Activated CD8-positive, alpha-beta memory T cell treated with anti-CD3 and anti-CD28 coated beads, Interleukin-2, amount 10 ng/mL, durations not matched to agents 7 days and 5 days (primary cell): ENCODE measurements around the gene PLPPR5. TPM values are rescaled to one million over a fixed set of nuclear protein-coding genes. Genes with fewer than 3 reads are reported as not detected.

ENCODE experiments used
- ATAC-seq: fragments of 150-1000 bp; cut with Tn5 transposase; one replicate; pipeline ENCODE4 v1.10.0; 2021; ENCODE audit warnings: moderate library complexity
- CTCF ChIA-PET: fragments of 350-600 bp; sonication (Branson Sonifier 250); formaldehyde crosslinking; loops from one replicate; lab custom pipeline; 2021; ENCODE audit warnings: antibody characterized with exemption; lab: Charles Lee
- DNase-seq: peaks from one replicate; pipeline ENCODE4 v3.0.0-alpha.2; 2020
- H3K27ac Mint-ChIP-seq: one replicate; pipeline ENCODE4 v1.8.0; 2021; ENCODE audit warnings: mild to moderate bottlenecking, mixed read lengths
- H3K27me3 Mint-ChIP-seq: one replicate; pipeline ENCODE4 v1.8.0; 2021; ENCODE audit warnings: mixed read lengths
- H3K36me3 Mint-ChIP-seq: one replicate; pipeline ENCODE4 v1.8.0; 2021; ENCODE audit warnings: mild to moderate bottlenecking, mixed read lengths
- H3K4me1 Mint-ChIP-seq: one replicate; pipeline ENCODE4 v1.8.0; 2021; ENCODE audit warnings: mixed read lengths
- H3K4me3 Mint-ChIP-seq: one replicate; pipeline ENCODE4 v1.8.0; 2021; ENCODE audit warnings: mild to moderate bottlenecking, moderate library complexity, mixed read lengths
- H3K9me3 Mint-ChIP-seq: one replicate; pipeline ENCODE4 v1.8.0; 2022; ENCODE audit warnings: low read depth, mixed read lengths
- total RNA-seq, 2 experiments: library from RNA; stranded (reverse); gene quantifications; one replicate each; pipeline ENCODE4 v1.2.3, GENCODE V29; 2021

PLPPR5 gene
- total RNA-seq, 2 experiments from 2014 or later = not detected

DNA sequence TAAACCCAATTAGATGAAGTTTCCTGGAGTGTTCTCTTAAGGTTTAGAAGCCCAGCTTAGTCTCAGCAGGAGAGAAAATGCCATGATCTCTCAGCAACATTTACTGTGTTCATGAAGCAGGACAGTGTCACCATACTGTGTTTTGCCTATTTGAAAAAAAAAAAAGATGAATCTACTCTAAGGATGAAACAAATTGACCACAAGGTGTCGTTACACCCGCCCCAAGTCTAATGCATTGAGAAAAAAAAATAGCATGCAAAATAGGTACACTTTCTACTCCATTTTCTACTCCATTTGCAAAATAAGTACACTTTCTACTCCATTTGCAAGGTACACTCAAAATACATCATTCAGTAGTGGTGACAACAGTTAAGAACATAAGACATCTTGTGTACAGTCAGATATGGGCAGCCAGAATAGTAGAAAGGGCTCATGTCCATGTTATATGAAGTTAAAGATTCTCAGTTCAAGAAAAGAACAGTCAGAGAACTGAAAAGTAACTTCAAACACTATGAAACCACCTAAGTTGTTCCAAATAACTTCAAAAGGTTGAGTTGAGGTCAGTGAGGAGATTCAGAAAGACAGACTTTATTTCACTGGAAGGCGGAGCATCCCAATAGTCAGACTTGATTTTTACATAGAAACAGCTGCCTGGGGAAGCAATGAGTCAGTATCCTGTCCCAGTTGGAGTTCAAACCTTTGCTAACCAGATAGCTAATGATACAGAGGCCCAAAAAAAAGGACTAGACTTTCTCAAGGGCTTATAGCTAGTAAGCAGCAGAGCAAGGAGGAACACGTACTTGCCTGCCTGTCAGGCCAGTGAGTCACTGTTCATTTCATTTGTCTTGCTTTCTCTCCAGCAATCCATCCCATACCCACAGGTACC lies 13.3 kb downstream of the PLPPR5 start:
- no peaks in the 10 kb centered on the region for H3K9me3 Mint-ChIP-seq
- H3K4me1 Mint-ChIP-seq = no peaks in the 10 kb centered on the region
- ATAC-seq = no peak
- DNase-seq = no peak
- no peak overlapping the region for H3K27ac Mint-ChIP-seq
- H3K36me3 Mint-ChIP-seq = no peaks in the 10 kb centered on the region
- no peak overlapping the region for H3K4me3 Mint-ChIP-seq
- CTCF ChIA-PET = no interaction called here
- no peaks in the 10 kb centered on the region for H3K27me3 Mint-ChIP-seq

DNA sequence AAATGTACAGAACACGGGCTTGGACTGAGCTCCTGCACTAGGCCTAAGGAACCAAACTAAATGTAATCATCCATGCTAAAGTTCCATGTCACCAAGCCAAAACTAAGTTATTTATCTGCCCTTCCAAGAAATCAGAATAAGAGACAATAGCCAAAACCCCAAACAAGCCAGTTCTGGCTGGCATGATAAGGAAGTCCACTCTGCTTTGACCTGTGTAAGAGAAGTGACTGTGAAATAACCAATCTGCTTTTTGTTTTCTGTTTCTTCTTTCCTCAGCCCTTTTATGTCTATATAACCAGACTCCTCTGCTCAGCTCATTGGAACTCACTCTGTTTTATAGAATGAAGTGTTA lies 15.1 kb downstream of the PLPPR5 start:
- ATAC-seq (no peak), DNase-seq (no peak)
- CTCF ChIA-PET = no interaction called here
- Mint-ChIP-seq H3K4me1 (no peaks in the 10 kb centered on the region), H3K36me3 (no peaks in the 10 kb centered on the region), H3K27me3 (no peaks in the 10 kb centered on the region), H3K9me3 (no peaks in the 10 kb centered on the region), H3K27ac (no peak overlapping the region), H3K4me3 (no peak overlapping the region)

DNA sequence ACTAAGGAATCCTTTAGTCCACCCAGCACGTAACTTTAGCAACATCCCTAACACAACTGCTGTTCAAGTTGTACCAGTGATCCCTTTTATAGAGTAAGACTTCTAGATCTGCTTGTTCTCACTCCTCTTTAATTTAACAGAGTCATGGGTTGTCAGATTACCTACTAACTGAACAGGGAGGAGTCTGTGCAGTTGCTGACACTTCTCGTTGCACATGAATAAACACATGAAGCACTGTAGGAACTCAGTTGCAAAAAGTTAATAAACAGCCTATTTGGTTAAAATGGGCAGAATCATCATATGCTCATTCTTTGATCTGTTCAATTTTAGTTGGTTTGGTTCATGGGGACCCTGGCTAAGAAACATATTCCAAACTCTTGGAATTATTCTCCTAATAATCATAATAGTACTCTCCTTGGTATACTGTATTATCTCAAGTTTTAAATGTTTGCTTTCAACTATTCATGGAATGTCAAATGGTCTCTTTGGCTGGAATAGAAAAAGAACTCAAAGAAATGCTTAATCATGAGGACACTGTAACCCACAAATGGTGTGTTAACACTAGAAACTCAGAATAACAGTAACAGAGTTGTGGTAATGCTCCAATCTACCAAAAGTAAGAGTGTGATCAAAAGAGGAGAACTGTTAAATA lies 15.6 kb downstream of the PLPPR5 start:
- no peak overlapping the region for H3K27ac Mint-ChIP-seq
- H3K9me3 Mint-ChIP-seq = no peaks in the 10 kb centered on the region
- no peaks in the 10 kb centered on the region for H3K27me3 Mint-ChIP-seq
- ATAC-seq (no peak), DNase-seq (no peak)
- CTCF ChIA-PET = no interaction called here
- no peaks in the 10 kb centered on the region for H3K36me3 Mint-ChIP-seq
- H3K4me3 Mint-ChIP-seq = no peak overlapping the region
- no peaks in the 10 kb centered on the region for H3K4me1 Mint-ChIP-seq

DNA sequence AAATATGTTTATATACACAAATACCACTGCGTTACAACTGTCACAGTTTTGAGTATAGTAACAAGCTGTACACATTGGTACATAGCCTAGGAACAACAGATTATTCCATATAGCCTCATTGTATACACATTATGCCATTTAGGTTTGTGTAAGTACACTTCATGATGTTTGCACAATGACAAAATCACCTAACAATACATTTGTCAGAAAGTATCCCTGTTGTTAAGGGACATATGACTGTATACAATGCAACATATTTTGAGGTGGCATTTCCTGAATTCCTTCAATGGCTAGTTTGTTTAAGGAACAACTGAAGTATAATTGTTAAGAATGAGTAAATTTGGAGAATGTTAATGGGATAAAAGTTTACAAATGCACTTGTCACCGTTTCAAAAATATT lies 19.0 kb downstream of the PLPPR5 start:
- CTCF ChIA-PET = no interaction called here
- DNase-seq (no peak), ATAC-seq (no peak)
- Mint-ChIP-seq H3K36me3 (no peaks in the 10 kb centered on the region), H3K9me3 (no peaks in the 10 kb centered on the region), H3K4me3 (no peak overlapping the region), H3K4me1 (no peaks in the 10 kb centered on the region), H3K27ac (no peak overlapping the region), H3K27me3 (no peaks in the 10 kb centered on the region)

DNA sequence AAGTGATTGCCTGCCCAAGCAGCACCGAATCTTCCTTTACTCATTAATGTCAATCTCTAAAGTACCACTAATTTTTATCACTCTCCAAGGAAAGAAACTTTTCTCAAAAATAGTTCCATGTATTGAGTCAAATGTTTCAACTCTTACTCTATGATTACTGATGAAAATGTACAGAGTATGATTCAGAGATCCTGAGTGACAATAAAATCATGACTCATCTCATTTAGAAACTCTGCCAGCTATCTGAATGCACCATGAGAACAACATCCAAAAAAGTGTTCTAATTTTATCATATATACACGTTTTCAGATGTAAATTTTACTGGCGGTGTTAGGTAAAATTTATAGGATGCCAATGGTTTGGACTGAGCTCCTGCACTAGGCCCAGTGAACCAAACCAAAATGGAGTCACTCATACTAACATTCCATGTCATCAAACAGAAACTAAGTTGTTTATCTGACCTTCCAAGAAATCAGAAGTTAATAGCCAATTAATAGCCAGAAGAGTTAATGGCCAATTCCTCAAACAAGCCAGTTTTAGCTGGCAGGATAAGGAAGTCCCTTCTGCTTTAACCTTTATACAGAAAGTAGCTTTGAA lies 22.6 kb downstream of the PLPPR5 start:
- no peak for DNase-seq
- H3K36me3 Mint-ChIP-seq = no peaks in the 10 kb centered on the region
- CTCF ChIA-PET = no interaction called here
- H3K9me3 Mint-ChIP-seq = no peaks in the 10 kb centered on the region
- no peak overlapping the region for H3K27ac Mint-ChIP-seq
- no peaks in the 10 kb centered on the region for H3K27me3 Mint-ChIP-seq
- H3K4me3 Mint-ChIP-seq = no peak overlapping the region
- no peaks in the 10 kb centered on the region for H3K4me1 Mint-ChIP-seq
- no peak for ATAC-seq

DNA sequence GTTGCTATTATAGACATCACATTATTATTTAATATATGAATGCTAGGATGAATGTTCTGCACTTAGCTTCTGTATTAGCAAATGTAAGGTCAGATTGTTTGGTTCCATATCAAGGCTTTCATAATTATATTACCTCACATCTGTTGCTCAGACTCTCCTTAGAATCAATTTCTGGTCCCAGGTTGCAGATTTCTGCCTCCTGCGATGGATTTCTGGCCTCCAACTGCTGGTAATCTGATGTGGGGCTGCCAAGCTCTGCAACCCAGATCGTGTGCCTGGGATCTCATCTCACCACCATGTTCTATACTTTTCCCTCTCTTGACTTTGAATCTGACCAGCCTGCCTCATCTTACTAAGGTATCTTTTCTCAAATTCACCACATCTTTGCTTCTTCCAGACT lies 25.2 kb downstream of the PLPPR5 start:
- no peaks in the 10 kb centered on the region for H3K9me3 Mint-ChIP-seq
- no peaks in the 10 kb centered on the region for H3K36me3 Mint-ChIP-seq
- no peak overlapping the region for H3K27ac Mint-ChIP-seq
- H3K27me3 Mint-ChIP-seq = no peaks in the 10 kb centered on the region
- ATAC-seq (no peak), DNase-seq (no peak)
- H3K4me1 Mint-ChIP-seq = no peaks in the 10 kb centered on the region
- H3K4me3 Mint-ChIP-seq = no peak overlapping the region
- CTCF ChIA-PET = no interaction called here

DNA sequence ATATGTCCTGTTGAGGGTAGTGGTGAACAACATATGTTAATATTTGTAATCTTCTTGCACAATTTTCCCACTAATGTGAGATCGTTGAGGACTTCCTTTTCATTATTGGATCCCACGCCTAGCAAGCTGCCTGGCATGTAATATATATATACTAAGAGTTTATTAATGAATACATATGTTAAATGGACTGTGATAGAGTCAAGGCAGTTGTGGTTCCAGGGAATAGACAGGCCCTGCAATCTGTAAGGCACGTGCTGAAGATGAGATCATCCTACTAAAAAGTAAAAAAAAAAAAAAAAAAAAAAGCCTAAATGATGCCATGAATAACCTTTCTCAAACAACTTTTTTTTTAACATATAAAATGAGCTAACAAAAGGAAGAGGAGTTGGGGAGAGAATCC lies 28.9 kb downstream of the PLPPR5 start:
- Mint-ChIP-seq H3K4me3 (no peak overlapping the region), H3K27me3 (no peaks in the 10 kb centered on the region), H3K27ac (no peak overlapping the region), H3K36me3 (no peaks in the 10 kb centered on the region), H3K9me3 (no peaks in the 10 kb centered on the region), H3K4me1 (no peaks in the 10 kb centered on the region)
- DNase-seq (no peak), ATAC-seq (no peak)
- CTCF ChIA-PET = no interaction called here

DNA sequence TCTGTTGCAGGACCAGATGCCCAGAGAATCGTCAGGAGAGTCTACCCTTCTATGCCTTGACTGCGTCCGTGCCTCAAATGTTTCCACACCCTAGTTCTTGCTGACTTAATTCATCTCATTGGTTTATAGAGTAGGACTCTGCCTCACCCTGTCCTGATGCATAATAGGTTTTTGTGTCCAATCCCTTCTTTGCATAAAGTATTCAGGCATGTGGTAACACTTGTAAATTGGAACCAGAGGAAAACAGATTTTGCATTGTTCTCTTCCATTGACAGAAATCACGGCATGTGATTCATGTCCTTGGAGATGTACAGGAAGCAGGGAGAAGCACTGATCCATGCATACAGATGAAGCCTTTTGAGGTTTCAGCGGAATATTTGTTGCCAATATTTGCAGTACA lies 29.5 kb downstream of the PLPPR5 start:
- no peak for ATAC-seq

DNA sequence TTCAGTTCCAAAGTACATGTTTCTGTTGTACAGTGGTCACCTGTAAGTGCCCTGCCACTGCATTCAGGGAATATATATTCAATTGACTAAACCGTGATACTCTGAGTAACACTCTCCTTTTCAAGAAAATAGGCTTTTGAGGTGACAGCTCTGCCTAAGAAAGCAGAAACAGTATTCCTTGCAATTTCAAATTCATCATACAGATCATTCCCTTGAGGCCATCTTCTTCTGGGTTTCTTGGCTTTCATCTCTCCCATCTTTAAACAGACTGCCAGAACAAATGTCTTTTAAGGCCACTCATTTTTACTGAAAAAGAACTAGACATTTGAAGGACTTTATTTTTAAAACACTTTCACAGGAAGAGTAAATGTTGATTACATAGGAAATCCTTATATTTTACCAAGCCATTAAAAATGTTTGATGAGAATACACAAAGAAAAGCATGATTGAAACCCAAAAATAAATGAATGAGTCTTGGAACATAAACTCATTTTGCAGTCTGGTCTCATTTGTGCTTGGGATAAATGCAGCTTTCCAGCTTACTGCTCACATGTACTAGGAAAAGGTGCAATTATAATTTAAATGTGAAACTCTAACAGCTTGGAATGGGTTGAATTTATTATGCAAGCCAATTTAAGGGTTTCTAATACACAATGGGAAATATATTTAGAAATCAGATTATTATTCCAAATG lies 34.7 kb downstream of the PLPPR5 start:
- Mint-ChIP-seq H3K4me3 (no peak overlapping the region), H3K4me1 (no peaks in the 10 kb centered on the region), H3K27me3 (no peaks in the 10 kb centered on the region), H3K36me3 (no peaks in the 10 kb centered on the region), H3K9me3 (no peaks in the 10 kb centered on the region), H3K27ac (no peak overlapping the region)
- DNase-seq (no peak), ATAC-seq (no peak)
- CTCF ChIA-PET = no interaction called here

More for the DNA sequence above, 29.5 kb downstream of the PLPPR5 start:
- Mint-ChIP-seq H3K27me3 (no peaks in the 10 kb centered on the region), H3K36me3 (no peaks in the 10 kb centered on the region), H3K27ac (no peak overlapping the region), H3K4me3 (no peak overlapping the region), H3K9me3 (no peaks in the 10 kb centered on the region), H3K4me1 (no peaks in the 10 kb centered on the region)
- no peak for DNase-seq
- CTCF ChIA-PET = no interaction called here

DNA sequence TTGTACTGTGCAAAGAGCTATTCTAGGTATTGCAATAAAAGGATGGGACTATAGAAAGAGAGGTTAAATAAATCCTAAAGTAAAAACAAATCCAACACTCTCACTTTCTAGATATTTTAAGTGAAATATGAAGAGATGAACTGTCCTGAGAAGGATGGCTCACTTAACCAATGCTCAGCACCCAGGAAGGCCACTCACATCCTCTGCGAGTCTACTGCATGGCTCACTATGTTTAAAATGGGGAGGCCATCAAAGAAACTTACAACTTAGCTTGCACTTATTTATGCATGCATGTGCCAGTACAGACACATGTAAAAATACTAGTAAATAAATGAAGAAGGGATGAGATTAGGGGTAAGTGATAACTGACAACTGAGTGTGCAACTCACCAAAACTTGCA lies 37.5 kb downstream of the PLPPR5 start:
- H3K36me3 Mint-ChIP-seq = no peaks in the 10 kb centered on the region
- H3K9me3 Mint-ChIP-seq = no peaks in the 10 kb centered on the region
- CTCF ChIA-PET = no interaction called here
- H3K4me1 Mint-ChIP-seq = no peaks in the 10 kb centered on the region
- no peaks in the 10 kb centered on the region for H3K27me3 Mint-ChIP-seq
- no peak for ATAC-seq
- H3K27ac Mint-ChIP-seq = no peak overlapping the region
- no peak for DNase-seq
- H3K4me3 Mint-ChIP-seq = no peak overlapping the region

DNA sequence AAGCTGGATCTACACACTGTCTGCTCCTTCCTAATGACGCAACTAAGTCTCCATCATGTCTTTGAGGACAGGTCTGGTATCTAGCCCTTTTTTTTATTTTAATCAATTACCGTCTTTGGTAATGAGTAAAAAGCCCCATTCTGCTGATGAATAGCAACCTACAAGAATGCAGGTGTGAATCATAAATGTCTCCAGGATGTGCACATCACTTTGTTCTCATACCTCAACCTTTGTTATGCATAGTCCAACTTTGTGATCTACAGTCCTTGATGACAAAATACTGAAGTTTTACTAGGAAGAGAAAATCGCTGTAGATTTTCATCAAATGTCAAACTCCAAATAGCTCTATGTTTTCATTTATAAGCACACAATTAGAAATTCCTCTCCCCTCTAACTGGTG lies 39.3 kb downstream of the PLPPR5 start:
- CTCF ChIA-PET = no interaction called here
- Mint-ChIP-seq H3K27me3 (no peaks in the 10 kb centered on the region), H3K4me3 (no peak overlapping the region), H3K27ac (no peak overlapping the region), H3K4me1 (no peaks in the 10 kb centered on the region), H3K36me3 (no peaks in the 10 kb centered on the region), H3K9me3 (no peaks in the 10 kb centered on the region)
- ATAC-seq (no peak), DNase-seq (no peak)

DNA sequence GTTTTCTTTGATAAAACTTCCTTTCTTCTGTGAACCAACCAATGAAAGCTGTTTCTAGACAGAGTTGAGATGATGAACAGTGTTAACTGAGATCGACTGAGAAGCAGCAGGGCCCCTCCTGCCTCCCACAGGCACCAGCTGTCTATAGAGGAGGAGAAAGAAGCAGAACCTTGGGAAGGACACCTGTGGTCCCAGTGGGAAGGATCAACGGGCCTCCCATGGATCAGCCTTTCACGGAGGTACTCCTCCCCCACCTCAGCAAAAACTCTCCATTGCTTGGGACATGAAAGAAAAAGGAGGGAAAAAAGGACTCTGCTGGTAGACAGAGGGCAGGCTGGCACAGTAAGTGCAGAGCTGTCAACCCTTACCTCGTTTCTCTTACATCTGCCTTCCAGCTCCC lies 40.5 kb downstream of the PLPPR5 start:
- Mint-ChIP-seq H3K36me3 (no peaks in the 10 kb centered on the region), H3K9me3 (no peaks in the 10 kb centered on the region), H3K27me3 (no peaks in the 10 kb centered on the region), H3K4me1 (no peaks in the 10 kb centered on the region), H3K27ac (no peak overlapping the region), H3K4me3 (no peak overlapping the region)
- DNase-seq (no peak), ATAC-seq (no peak)
- CTCF ChIA-PET = no interaction called here

DNA sequence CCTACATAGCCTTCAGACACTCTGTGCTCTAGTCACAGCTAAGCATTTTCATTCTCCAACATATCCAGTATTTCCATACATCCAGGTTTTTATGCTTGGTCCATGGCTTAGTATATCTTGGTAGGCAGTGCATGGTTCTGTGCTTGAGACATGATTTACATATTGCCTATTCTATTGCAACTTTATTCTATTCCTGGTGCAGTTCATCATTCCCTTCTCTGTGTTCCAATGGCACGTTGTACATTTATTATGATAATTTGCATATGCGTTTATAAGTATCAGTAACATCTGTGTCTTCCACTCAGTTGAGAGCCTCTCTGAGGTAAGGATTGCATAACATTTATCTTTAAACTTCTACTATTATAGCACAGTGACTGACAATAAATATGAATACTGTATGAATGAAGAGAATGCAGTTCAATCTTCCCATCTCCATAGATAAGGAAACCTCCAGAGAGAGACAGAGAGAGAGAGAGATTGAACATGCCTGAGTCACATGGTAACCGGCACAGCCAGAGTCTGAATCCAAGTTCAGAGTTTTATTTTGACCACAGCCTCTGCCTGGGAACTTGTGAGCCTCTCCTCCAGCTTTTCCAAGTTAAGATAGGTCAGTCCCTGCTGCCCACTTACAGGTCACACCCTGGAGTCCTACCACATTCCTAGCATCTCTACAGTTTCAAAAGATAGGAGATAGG lies 41.5 kb downstream of the PLPPR5 start:
- Mint-ChIP-seq H3K9me3 (no peaks in the 10 kb centered on the region), H3K4me1 (no peaks in the 10 kb centered on the region), H3K27ac (no peak overlapping the region), H3K4me3 (no peak overlapping the region), H3K36me3 (no peaks in the 10 kb centered on the region), H3K27me3 (no peaks in the 10 kb centered on the region)
- DNase-seq (no peak), ATAC-seq (no peak)
- CTCF ChIA-PET = no interaction called here
